ENCODE results near the gene LPCAT1. TPM values are rescaled to one million over a fixed set of nuclear protein-coding genes. Genes with fewer than 3 reads are reported as not detected.
"Not testable (repeated sequence)": the region's sequence is repeated elsewhere in the genome, so short reads cannot be mapped to it uniquely, and the experiment has no call there.

Gene LPCAT1
- total and polyA plus RNA-seq, 10 of the 15 experiments (the other 5 are each of a cell fraction or from before 2014, with no cell fraction given), result 2.3 to 109 (median 72.7) TPM

- 65% methylated on average over 7 of the region's 8 CpGs for WGBS (ENCODE audit: insufficient coverage, insufficient replicate concordance, low lambda C conversion rate, missing lambda C conversion rate)
- H3K27me3 ChIP-seq (replicated peaks in 1 of 2; ENCODE audit: control insufficient read depth in 2 of 2, insufficient read depth in 2 of 2, low read length in 1 of 2); H3K4me2 ChIP-seq (ENCODE audit: control insufficient read depth, insufficient read depth); H3K4me1 ChIP-seq (ENCODE audit: control insufficient read depth, insufficient read depth, low read length); SMC1A ChIA-PET (ENCODE audit: uncharacterized antibody, unreplicated experiment); H4K20me1 ChIP-seq (ENCODE audit: control insufficient read depth, insufficient read depth); DNase-seq (ENCODE audit: low read depth, low spot score); ATAC-seq; FAIRE-seq; H3K36me3 ChIP-seq (ENCODE audit: control insufficient read depth in 2 of 2, insufficient read depth in 2 of 2, low read length in 1 of 2); CTCF ChIA-PET; H3K79me2 ChIP-seq (ENCODE audit: control insufficient read depth, insufficient read depth, low read length); H3K9me3 ChIP-seq (replicated peaks; ENCODE audit: control insufficient read depth, insufficient read depth, low read length); H3K4me3 ChIP-seq; H2AFZ ChIP-seq (ENCODE audit: control insufficient read depth, low read depth, low read length); RAD21 ChIA-PET (ENCODE audit: unreplicated experiment); BruUV-seq (replicated peaks); H3K27ac ChIP-seq (ENCODE audit: control insufficient read depth, insufficient read depth); POLR2A ChIA-PET; H3K9ac ChIP-seq (ENCODE audit: control insufficient read depth, insufficient read depth, low read length); in situ Hi-C loops (cut with MboI): not testable (repeated sequence)
- TF ChIP-seq BCL3 (IDR thresholded peaks at IDR 0.05; ENCODE audit: borderline replicate concordance, insufficient read depth, low read depth, low read length, poor library complexity, severe bottlenecking) (peak; percentile 65), EGR1 (IDR thresholded peaks at IDR 0.05; ENCODE audit: borderline replicate concordance in 1 of 2, low read depth in 2 of 2, low read length in 2 of 2) (0 out of 3 replicates have a peak, but pooled peaks of 1 of the 2 experiments have one; percentile 14)
- intact Hi-C loops (cut with micrococcal nuclease; ENCODE audit: unreplicated experiment), result loop anchor here (5.0 kb wide), 1 partner anchor 53 kb away; no protein-coding TSS in a partner anchor
Measured at GRCh38 chr5:1539393-1540161, 15.8 kb upstream of the LPCAT1 start.

GRCh38 chr5:1538741-1539392 lies 15.1 kb upstream of the LPCAT1 start:
- peaks cover 9% of the 10 kb centered on the region; the same call in 1 of the 2 replicates for H3K4me1 ChIP-seq (ENCODE audit: control insufficient read depth, insufficient read depth, low read length)
- no TSS peak for BruUV-seq (replicated peaks)
- FAIRE-seq, result no peak
- no peak for ATAC-seq
- DNase-seq (ENCODE audit: low read depth, low spot score), result no peak
- RAD21 ChIA-PET (ENCODE audit: unreplicated experiment), result no interaction called here
- no peaks in the 10 kb centered on the region for H4K20me1 ChIP-seq (ENCODE audit: control insufficient read depth, insufficient read depth)
- H3K27me3 ChIP-seq (replicated peaks in 1 of 2; ENCODE audit: control insufficient read depth in 2 of 2, insufficient read depth in 2 of 2, low read length in 1 of 2), result no peaks in the 10 kb centered on the region
- no peak overlapping the region for H3K27ac ChIP-seq (ENCODE audit: control insufficient read depth, insufficient read depth)
- no peaks in the 10 kb centered on the region for H3K79me2 ChIP-seq (ENCODE audit: control insufficient read depth, insufficient read depth, low read length)
- H3K9me3 ChIP-seq (replicated peaks; ENCODE audit: control insufficient read depth, insufficient read depth, low read length), result no peaks in the 10 kb centered on the region; the same call in 2 of the 3 replicates
- CTCF ChIA-PET, result interaction anchor here (0.8 kb wide), 2 partner anchors 59 to 114 kb away, joined by 3 to 4 read pairs; no protein-coding TSS in a partner anchor
- no peak overlapping the region for H3K4me3 ChIP-seq
- H3K9ac ChIP-seq (ENCODE audit: control insufficient read depth, insufficient read depth, low read length), result no peak overlapping the region
- SMC1A ChIA-PET (ENCODE audit: uncharacterized antibody, unreplicated experiment), result no interaction called here
- H3K36me3 ChIP-seq (ENCODE audit: control insufficient read depth in 2 of 2, insufficient read depth in 2 of 2, low read length in 1 of 2), result no peaks in the 10 kb centered on the region
- POLR2A ChIA-PET, result no interaction called here
- WGBS (ENCODE audit: insufficient coverage, insufficient replicate concordance, low lambda C conversion rate, missing lambda C conversion rate), result 91% methylated on average over 13 of the region's 13 CpGs
- no peak overlapping the region for H2AFZ ChIP-seq (ENCODE audit: control insufficient read depth, low read depth, low read length)
- no peak overlapping the region for H3K4me2 ChIP-seq (ENCODE audit: control insufficient read depth, insufficient read depth)
- intact Hi-C loops (cut with micrococcal nuclease; ENCODE audit: unreplicated experiment) (loop anchor here (5.0 kb wide), 1 partner anchor 53 kb away; no protein-coding TSS in a partner anchor), in situ Hi-C loops (cut with MboI) (no loop called here)
- TF ChIP-seq STAT1 (conservative IDR thresholded peaks at IDR 0.05) (no peak), EED (IDR thresholded peaks at IDR 0.05; ENCODE audit: low read depth) (no peak), SPI1 (IDR thresholded peaks at IDR 0.05; ENCODE audit: borderline replicate concordance, insufficient read depth, low read depth, low read length) (no peak), E2F8 (IDR thresholded peaks at IDR 0.05; ENCODE audit: low read depth, partially characterized antibody) (no peak), FOXK2 (IDR thresholded peaks at IDR 0.05) (no peak), SMC3 (IDR thresholded peaks at IDR 0.05; ENCODE audit: borderline replicate concordance, low read length) (no peak), CREM (IDR thresholded peaks at IDR 0.05; ENCODE audit: low read depth) (no peak), CREB1 (IDR thresholded peaks at IDR 0.05; ENCODE audit: low read depth) (no peak), POLR2A (IDR thresholded peaks at IDR 0.05; ENCODE audit: low read depth, low read length) (no peak), PAX5 (IDR thresholded peaks at IDR 0.05; ENCODE audit: borderline replicate concordance, low read depth, low read length) (no peak), EGR1 (IDR thresholded peaks at IDR 0.05; ENCODE audit: borderline replicate concordance in 1 of 2, low read depth in 2 of 2, low read length in 2 of 2) (no peak)
